Measurements from ENCODE around the gene RHOBTB3. TPM values are rescaled to one million over a fixed set of nuclear protein-coding genes. Genes with fewer than 3 reads are reported as not detected.

The RHOBTB3 gene
- total and polyA plus RNA-seq, 9 donors: 52.8 to 221 (median 180) TPM

DNA sequence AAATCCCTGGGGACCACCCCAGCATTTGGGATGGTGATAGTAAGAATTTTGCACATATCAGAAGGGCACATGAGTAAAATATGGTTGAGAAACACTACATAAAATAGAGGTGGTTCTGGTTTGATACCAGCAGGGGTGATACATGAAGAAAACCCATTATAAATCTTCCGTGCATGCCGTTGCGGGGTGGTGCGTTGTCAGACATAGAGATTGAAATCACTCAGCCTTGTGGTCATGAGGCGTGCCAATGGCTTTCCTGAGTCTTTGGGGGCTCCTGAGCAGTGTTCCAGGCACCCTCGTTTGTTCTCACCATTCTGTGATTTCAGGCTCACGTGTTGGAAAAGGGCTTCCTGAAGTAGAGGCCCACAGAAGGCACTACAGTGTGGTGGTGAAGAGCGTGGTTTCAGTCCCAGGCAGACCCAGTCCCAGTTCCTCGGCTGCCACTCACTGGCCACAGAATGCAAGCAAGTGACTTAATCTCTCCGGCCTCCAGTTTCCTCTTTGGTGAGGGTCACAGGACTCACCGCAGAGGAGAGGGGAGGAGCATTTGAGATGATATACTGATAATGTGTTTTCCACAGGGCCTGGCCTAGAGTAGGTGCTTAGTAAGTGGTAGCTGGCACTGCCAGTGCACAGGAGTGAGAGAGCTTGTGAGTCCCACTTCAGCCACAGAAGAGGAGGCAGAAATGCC is 111.9 kb downstream of the RHOBTB3 start:
- Histone ChIP-seq H3K4me1 (ENCODE audit: insufficient read depth) (no peaks in the 10 kb centered on the region), H3K9me3 (no peaks in the 10 kb centered on the region), H3K4me3 (no peak overlapping the region), H3K27ac (no peak overlapping the region), H3K36me3 (no peaks in the 10 kb centered on the region), H3K27me3 (no peaks in the 10 kb centered on the region)
- 81 to 82% (median 81%) methylated on average over 11 of the region's 11 CpGs for WGBS, 3 donors
- intact Hi-C loops (cut with DNase I): loop anchor here in 1 of 4 donors (10.0 kb wide), 1 partner anchor 58 kb away; no protein-coding TSS in a partner anchor
- TF ChIP-seq POLR2A (IDR thresholded peaks at IDR 0.05) (no peak), EP300 (IDR thresholded peaks at IDR 0.05) (no peak)
- DNase-seq: no peak

DNA sequence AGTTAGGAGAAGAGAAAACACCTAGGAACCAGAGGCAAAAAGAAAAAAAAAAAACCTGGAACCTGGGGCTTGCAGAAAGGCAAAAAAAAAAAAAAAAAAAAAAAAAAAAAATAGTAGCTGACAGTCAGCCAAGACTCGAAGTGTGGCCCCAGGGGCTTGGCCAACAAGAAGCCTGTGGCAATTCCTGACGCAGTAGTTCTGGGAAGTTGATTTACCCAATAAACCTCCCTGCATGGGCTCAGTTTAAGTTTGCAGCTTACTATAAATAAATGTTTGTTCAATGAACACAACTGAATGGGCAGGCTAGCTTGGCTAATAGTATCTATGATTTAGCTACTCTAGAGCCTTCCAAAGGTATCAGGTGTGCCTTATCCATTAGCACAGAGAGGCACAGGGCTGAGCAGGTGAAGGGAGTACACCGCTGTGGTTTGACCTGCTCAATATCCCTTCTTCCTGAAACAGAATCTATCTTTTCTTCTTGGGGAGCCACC is 112.6 kb downstream of the RHOBTB3 start:
- WGBS, 3 donors: 70 to 80% (median 79%) methylated on average over 3 of the region's 3 CpGs
- no peak for DNase-seq
- no peak overlapping the region for H3K27ac ChIP-seq

DNA sequence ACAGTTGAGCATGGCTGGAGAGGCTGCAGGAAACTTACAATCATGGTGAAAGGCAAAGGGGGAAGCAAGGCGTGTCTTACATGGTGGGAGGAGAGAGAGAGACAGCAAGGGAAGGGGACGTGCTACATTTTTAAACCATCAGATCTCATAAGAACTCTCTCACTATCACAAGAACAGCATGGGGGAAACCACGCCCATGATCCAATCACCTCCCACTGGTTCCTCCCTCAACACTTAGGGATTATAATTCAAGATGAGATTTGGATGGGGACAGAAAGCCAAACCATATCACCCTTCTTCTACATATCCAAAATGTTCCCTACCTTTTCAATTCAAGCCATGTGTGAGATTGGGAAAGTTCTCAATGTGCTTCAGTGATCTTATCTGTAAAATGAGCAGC is 114.3 kb downstream of the RHOBTB3 start:
- H3K4me3 ChIP-seq: no peak overlapping the region
- TF ChIP-seq EP300 (IDR thresholded peaks at IDR 0.05): no peak
- TF ChIP-seq POLR2A (IDR thresholded peaks at IDR 0.05): no peak
- TF ChIP-seq CTCF (IDR thresholded peaks at IDR 0.05): no peak
- intact Hi-C loops (cut with DNase I): loop anchor here (5.0 to 10.0 kb wide), 7 partner anchors 61 to 203 kb away; partner anchors contain the start of gene RFESD (in 1 of the 4)
- H3K27ac ChIP-seq: no peak overlapping the region
- H3K4me1 ChIP-seq (ENCODE audit: insufficient read depth): no peaks in the 10 kb centered on the region
- H3K27me3 ChIP-seq: no peaks in the 10 kb centered on the region
- H3K36me3 ChIP-seq: no peaks in the 10 kb centered on the region
- H3K9me3 ChIP-seq: no peaks in the 10 kb centered on the region
- DNase-seq: no peak
- 81 to 88% (median 87%) methylated on average over 3 of the region's 3 CpGs for WGBS, 3 donors

More for the DNA sequence above, 112.6 kb downstream of the RHOBTB3 start:
- H3K9me3 ChIP-seq: no peaks in the 10 kb centered on the region
- no peaks in the 10 kb centered on the region for H3K27me3 ChIP-seq
- no peaks in the 10 kb centered on the region for H3K4me1 ChIP-seq (ENCODE audit: insufficient read depth)
- no peaks in the 10 kb centered on the region for H3K36me3 ChIP-seq
- TF ChIP-seq EP300 (IDR thresholded peaks at IDR 0.05) (no peak), CTCF (IDR thresholded peaks at IDR 0.05) (no peak), POLR2A (IDR thresholded peaks at IDR 0.05) (no peak)
- intact Hi-C loops (cut with DNase I): loop anchor here in 1 of 4 donors (10.0 kb wide), 1 partner anchor 59 kb away; no protein-coding TSS in a partner anchor
- no peak overlapping the region for H3K4me3 ChIP-seq

Other genes with a start within 250 kb of the RHOBTB3 start
- gene SKIC3, start 176.4 kb upstream of the RHOBTB3 start, total RNA-seq: 10 to 100 TPM; 51.9 to 77.6 (median 60.7) TPM
- 10 to 100 TPM; 18.6 to 31.8 TPM for gene SKIC3, start 176.4 kb upstream of the RHOBTB3 start, polyA plus RNA-seq
- gene ARSK, start 176.2 kb upstream of the RHOBTB3 start, total RNA-seq: 1 to 10 TPM; 4.5 to 8.1 (median 5.6) TPM
- 1 to 10 TPM; 4.4 to 7.8 TPM for gene ARSK, start 176.2 kb upstream of the RHOBTB3 start, polyA plus RNA-seq
- under 1 TPM in 3 of 7 donors, not detected in 4; 0.10 to 0.50 (median 0.10) TPM for gene GPR150, start 111.2 kb upstream of the RHOBTB3 start, total RNA-seq
- gene GPR150, start 111.2 kb upstream of the RHOBTB3 start, polyA plus RNA-seq: under 1 TPM; 0.05 to 0.28 TPM
- gene RFESD, start 84.6 kb upstream of the RHOBTB3 start, total RNA-seq: 1 to 10 TPM; 1.1 to 5.0 (median 3.2) TPM
- 1 to 10 TPM; 2.4 to 3.4 TPM for gene RFESD, start 84.6 kb upstream of the RHOBTB3 start, polyA plus RNA-seq
- 1 to 10 TPM in 2 of 7 donors, under 1 TPM in 5; 0.46 to 1.7 (median 0.76) TPM for gene SPATA9, start 48.3 kb upstream of the RHOBTB3 start, total RNA-seq
- gene SPATA9, start 48.3 kb upstream of the RHOBTB3 start, polyA plus RNA-seq: 1 to 10 TPM; 1.0 to 1.3 TPM
- 10 to 100 TPM in 4 of 7 donors, 1 to 10 TPM in 3; 4.1 to 17.8 (median 11.3) TPM for gene GLRX, start 91.4 kb downstream of the RHOBTB3 start, total RNA-seq
- gene GLRX, start 91.4 kb downstream of the RHOBTB3 start, polyA plus RNA-seq: 10 to 100 TPM; 16.7 to 35.7 TPM
- gene ELL2, start 230.5 kb downstream of the RHOBTB3 start, total RNA-seq: 10 to 100 TPM; 15.8 to 73.2 (median 27.0) TPM
- gene ELL2, start 230.5 kb downstream of the RHOBTB3 start, polyA plus RNA-seq: 10 to 100 TPM in 1 of 2 donors, 1 to 10 TPM in 1; 7.2 to 10.1 TPM